HS-27A (cell line): ENCODE measurements around the gene NT5C.
"Not testable (repeated sequence)": the region's sequence is repeated elsewhere in the genome, so short reads cannot be mapped to it uniquely, and the experiment has no call there.

ENCODE experiments used
- DNase-seq: peaks from one replicate; pipeline ENCODE4 v3.0.0-alpha.2; 2012; ENCODE audit warnings: low read depth, missing footprints

Gene NT5C

GRCh38 chr17:75131278-75132017, at the start of gene NT5C:
NT5C (minus strand) TSS chr17:75131742; CDS start chr17:75131707, 35 bp downstream.
- DNase-seq: no peak

DNA sequence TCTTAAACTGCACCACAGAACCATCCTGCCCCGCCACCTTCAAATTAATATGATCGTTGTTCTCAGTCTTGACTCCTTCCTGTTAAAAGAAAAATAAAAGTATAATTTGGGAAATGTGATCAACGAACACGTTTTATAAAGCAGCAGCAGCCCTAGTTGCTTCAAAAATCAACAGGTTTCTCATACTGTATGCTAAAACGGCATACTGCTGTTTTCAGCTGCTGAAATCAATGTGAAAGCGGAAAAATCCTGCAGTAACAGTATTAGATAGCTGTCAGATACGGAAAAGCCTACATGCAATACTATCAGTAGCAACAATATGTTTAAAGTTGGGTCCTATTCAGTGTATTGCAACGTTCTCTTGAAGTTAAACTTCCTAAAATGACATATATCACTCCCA, 49.6 kb upstream of the NT5C start:
- no peak for DNase-seq

DNA sequence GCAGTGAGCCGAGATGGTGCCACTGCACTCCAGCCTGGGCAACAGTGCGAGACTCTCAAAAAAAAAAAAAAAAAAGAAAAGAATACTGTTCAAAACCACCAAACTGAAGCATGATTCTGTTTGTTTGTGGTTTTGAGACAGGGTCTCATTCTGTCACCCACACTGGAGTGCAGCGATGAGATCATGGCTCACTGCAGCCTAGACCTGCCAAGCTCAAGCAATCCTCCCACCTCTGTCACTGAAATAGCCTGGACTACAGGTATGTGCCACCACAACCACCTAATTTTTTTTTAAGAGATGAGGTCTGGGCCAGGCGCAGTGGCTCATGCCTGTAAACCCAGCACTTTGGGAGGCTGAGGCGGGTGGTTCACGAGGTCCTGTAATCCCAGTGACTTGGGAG, 46.9 kb upstream of the NT5C start:
- DNase-seq: no peak

DNA sequence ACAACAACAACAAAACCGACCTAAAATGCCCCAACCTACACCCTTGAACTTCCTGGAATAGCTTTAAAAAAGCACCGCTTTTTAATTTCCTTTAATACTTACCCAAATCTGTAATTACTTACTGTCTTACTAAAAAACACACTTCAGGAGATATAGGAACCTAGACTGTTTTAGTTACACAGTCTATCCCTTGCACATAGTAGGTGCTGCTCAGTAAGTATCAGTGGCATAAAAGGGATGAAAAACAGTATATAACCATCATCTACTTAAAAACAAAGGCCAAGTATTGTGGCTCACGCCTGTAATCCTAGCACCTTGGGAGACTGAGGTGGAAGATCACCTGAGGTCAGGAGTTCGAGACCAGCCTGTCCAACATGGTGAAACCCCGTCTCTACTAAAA, 45.1 kb upstream of the NT5C start:
- no peak for DNase-seq

- no peak for DNase-seq
Observed at GRCh38 chr17:75174996-75175395, 43.5 kb upstream of the NT5C start.

DNA sequence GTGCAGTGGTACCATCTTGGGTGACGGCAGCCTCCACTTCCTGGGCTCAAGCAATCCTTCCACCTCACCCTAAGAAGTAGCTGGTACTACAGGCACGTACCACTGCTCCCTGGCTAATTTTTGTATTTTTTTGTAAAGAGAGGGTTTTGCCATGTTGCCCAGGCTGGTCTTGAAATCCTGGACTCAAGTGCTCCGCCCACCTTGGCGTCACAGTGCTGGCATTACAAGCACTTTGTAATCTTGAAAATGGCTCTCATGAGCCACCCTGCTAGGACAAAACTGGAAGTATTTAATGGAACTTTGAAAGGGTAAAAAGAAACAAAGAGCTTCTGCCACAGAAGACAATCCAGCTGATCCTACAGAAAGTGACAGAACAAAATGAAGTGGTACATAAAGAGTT, 42.0 kb upstream of the NT5C start:
- DNase-seq: no peak

GRCh38 chr17:75168998-75169397, 37.5 kb upstream of the NT5C start:
- DNase-seq: no peak

- not testable (repeated sequence) for DNase-seq
Observed at GRCh38 chr17:75164606-75165005, 33.1 kb upstream of the NT5C start.

DNA sequence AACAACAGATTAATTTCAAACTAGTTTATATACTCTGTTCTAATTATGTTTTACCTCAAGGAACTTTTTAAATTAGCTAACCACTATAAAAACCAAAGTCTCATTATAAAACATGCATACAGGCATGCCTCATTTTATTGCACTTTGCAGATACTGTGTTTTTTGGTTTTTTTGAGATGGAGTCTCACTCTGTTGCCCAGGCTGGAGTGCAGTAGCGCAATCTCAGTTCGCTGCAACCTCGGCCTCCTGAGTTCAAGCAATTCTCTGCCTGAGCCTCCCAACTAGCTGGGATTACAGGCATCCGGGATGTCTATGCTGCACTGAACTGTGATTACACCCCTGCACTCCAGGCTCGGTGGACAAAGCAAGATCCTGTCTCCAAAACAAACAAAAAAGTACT, 31.5 kb upstream of the NT5C start:
- DNase-seq: no peak

GRCh38 chr17:75160211-75160610, 28.7 kb upstream of the NT5C start:
- no peak for DNase-seq

GRCh38 chr17:75159196-75160031, 27.9 kb upstream of the NT5C start:
- no peak for DNase-seq

DNA sequence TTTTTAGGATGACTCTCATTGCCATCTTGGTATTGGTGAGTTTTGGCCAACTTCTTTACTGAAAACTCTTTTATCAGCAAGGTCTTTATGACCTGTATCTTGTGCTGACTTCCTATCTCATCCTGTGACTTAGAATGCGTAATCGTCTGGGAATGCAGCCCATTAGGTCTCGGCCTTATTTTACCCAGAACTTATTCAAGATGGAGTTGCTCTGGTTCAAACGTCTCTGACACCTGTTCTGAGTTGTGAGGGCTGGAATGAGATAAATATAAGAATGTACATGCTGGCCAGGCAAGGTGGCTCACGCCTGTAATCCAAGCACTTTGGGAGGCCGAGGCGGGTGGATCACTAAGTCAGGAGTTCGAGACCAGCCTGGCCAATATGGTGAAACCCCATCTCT, 26.9 kb upstream of the NT5C start:
- not testable (repeated sequence) for DNase-seq

DNA sequence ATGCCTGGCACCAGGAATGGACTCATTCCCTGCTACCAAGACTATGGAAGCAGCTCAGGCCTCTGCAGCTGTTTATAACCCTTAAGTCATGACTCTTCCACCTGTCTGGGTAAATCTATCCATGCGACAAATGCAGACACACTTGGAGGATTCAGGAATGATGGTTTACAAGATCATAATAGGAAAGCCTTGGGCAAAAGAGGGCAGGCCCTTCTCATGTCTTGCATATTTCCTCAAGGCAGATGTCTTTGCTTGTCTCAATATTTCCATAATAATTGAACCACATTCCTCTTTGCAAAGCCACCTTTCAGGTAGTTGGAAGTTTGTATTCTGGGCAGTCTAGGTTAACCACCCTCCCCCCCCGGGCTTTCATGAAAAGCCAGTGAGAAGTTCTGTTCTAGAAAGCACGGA, 23.7 kb upstream of the NT5C start:
- no peak for DNase-seq

GRCh38 chr17:75154195-75155106, 22.9 kb upstream of the NT5C start, which contains the start of gene JPT1:
JPT1 (minus strand) TSS chr17:75154512; CDS start chr17:75154397, 115 bp downstream.
- peak; percentile 81 for DNase-seq

- DNase-seq: no peak
Observed at GRCh38 chr17:75153780-75154194, 22.2 kb upstream of the NT5C start.

- no peak for DNase-seq
Observed at GRCh38 chr17:75152922-75153779, 21.6 kb upstream of the NT5C start.

DNA sequence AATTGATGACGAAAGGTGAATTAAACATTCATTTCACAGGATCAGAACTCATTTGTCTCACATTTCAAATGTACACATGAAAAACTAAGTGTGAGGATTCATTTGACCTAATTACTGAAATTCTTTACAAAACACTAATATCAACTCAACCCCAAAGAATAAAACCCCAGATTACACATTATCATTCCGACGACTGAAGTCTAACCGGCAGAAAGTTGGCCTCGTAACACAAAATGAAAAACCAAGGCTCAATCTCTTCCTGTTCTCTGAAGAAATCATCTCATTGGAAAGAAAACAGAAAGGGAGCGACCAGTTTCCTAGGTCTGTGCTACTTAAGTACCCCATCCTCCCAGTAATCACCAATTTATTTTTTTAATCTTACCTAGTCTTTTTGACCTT, 21.0 kb upstream of the NT5C start:
- DNase-seq: no peak

- DNase-seq: no peak
Observed at GRCh38 chr17:75151930-75152329, 20.4 kb upstream of the NT5C start.

DNA sequence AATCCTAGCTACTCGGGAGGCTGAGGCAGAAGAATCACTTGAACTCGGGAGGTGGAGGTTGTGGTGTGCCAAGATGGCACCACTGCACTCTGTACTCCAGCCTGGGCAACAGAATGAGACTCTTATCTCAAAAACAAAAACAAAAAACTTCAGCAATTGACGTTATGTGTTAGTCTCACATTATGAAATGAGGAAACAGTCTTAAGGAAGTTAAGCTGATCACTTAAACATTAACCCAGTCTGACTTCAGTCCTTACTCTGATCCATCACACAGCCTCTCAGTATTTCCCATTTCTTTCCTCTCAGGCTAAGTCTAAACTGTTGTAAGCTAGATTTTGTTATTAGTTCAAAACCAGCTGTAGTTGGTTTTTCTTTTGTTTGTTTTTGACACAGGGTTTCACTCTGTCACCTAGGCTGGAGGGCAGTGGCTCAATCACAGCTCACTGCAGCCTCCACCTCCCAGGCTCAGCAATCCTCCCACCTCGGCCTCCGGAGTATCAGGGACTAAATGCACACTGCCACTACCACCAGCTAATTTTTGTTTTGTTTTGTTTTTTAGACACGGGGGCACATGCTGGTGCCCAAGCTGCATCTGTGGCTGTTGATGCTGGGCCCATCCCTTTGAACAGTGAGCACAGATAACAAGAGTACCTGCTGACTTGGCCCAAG, 16.5 kb upstream of the NT5C start:
- no peak for DNase-seq

DNA sequence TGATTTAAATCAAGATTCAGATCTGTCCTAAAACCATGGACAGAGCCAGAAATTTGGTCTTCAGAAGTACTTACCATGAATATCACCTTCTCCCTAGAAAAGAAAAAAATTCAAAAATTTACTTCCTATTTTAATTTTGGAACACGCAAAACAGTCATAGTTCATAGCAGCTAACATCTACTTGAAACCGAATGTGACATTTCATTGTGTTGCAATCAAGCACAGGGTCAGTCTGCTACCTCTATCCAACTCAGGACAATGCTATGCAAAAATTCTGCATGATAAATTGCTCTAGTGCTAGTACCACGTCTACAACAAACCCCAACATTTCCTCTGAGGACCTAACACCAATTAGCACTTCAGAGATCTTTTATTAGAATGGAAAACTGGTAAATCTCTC, 15.1 kb upstream of the NT5C start:
- no peak for DNase-seq
